Body of pancreas (tissue), 4 donors: ENCODE measurements around the gene MAML2. TPM values are rescaled to one million over a fixed set of nuclear protein-coding genes. Genes with fewer than 3 reads are reported as not detected.

Experiments
- ATAC-seq: fragments of 150-250 bp; one replicate; pipeline ENCODE4 v1.9.1; 2016
- DNase-seq, 4 donors: peaks; one replicate each; pipeline ENCODE4 v3.0.0-alpha.2; 2019
- H3K27ac ChIP-seq, 4 donors: fragments of 200-600 bp; sonication (generic); 1 replicate in 3 of 4; 2 replicates in 1 of 4; pipeline versions ENCODE4 v1.5.1 to v1.6.1; 2016 to 2019; ENCODE audit warnings: mild to moderate bottlenecking in 1 of 4, mixed read lengths in 1 of 4, moderate library complexity in 1 of 4
- H3K27me3 ChIP-seq, 2 donors: fragments of 200-600 bp; sonication (generic); one replicate each; pipeline ENCODE4 v1.6.0; 2016; ENCODE audit warnings: mild to moderate bottlenecking in 1 of 2
- H3K36me3 ChIP-seq, 2 donors: fragments of 200-600 bp; sonication (generic); replicated peaks in 1 of 2; 2 replicates each; pipeline ENCODE4 v1.5.1; 2016; ENCODE audit warnings: low read depth in 2 of 2; ENCODE audit not compliant: insufficient read depth in 1 of 2
- H3K4me1 ChIP-seq: fragments of 200-600 bp; sonication (generic); one replicate; pipeline ENCODE4 v1.6.0; 2016
- H3K4me3 ChIP-seq, 2 donors: fragments of 200-600 bp; sonication (generic); 1 replicate in 1 of 2; 2 replicates in 1 of 2; pipeline ENCODE4 v1.5.1; 2016 to 2019
- H3K9me3 ChIP-seq, 3 donors: fragments of 200-600 bp; sonication (generic); 1 replicate in 2 of 3; 2 replicates in 1 of 3; pipeline ENCODE4 v1.5.1; 2016
- CTCF ChIP-seq, 7 experiments: fragments of 450-650 bp in 4 of 7; fragments of 200-600 bp in 3 of 7; sonication (generic) in 3 of 7; IDR thresholded peaks; one replicate each; pipeline ENCODE4 v1.5.1; 2016 to 2019; ENCODE audit warnings: antibody characterized with exemption in 7 of 7
- POLR2A ChIP-seq, 3 donors: fragments of 450-650 bp; IDR thresholded peaks; one replicate each; pipeline ENCODE4 v1.6.1; 2016; ENCODE audit warnings: antibody characterized with exemption in 3 of 3, mild to moderate bottlenecking in 2 of 3
- WGBS, 2 donors: methylation state at CpG; one replicate each; pipeline ENCODE4 v1.1.5; 2017; 5-methylcytosine and 5-hydroxymethylcytosine counted together
- intact Hi-C: fragments of 100-400 bp; cut with DNase I; formaldehyde crosslinking; loops from one replicate; pipeline ENCODE4 v1.15.1; 2023
- total RNA-seq, 2 donors: library from RNA; depleted of rRNA; stranded (reverse); fragments of >200 nt; gene quantifications; one replicate each; pipeline ENCODE4 v1.1.0, GENCODE V29; 2016

Gene MAML2
- total RNA-seq, 2 donors from 2014 or later, result 7.9 to 9.9 TPM

GRCh38 chr11:96204366-96204659 lies 138.7 kb downstream of the MAML2 start:
- TF ChIP-seq POLR2A (IDR thresholded peaks at IDR 0.05), result no peak
- TF ChIP-seq CTCF (IDR thresholded peaks at IDR 0.05), result no peak
- Histone ChIP-seq H3K4me3 (no peak overlapping the region), H3K27ac (no peak overlapping the region), H3K36me3 (no peaks in the 10 kb centered on the region), H3K9me3 (no peaks in the 10 kb centered on the region), H3K27me3 (no peaks in the 10 kb centered on the region), H3K4me1 (peaks cover 22% of the 10 kb centered on the region)
- ATAC-seq (no peak), DNase-seq (no peak)
- intact Hi-C loops, result no loop called here

GRCh38 chr11:96203567-96204365 lies 139.2 kb downstream of the MAML2 start:
- H3K9me3 ChIP-seq, result no peaks in the 10 kb centered on the region
- no peak overlapping the region for H3K4me3 ChIP-seq
- ATAC-seq (no peak), DNase-seq (no peak)
- H3K36me3 ChIP-seq, result no peaks in the 10 kb centered on the region
- H3K27ac ChIP-seq, result no peak overlapping the region
- intact Hi-C loops, result no loop called here
- 84 to 91% methylated on average over 7 of the region's 7 CpGs for WGBS, 2 donors
- no peaks in the 10 kb centered on the region for H3K27me3 ChIP-seq
- TF ChIP-seq POLR2A (IDR thresholded peaks at IDR 0.05) (no peak), CTCF (IDR thresholded peaks at IDR 0.05) (no peak)
- H3K4me1 ChIP-seq, result peaks cover 22% of the 10 kb centered on the region

GRCh38 chr11:96200243-96200642 lies 142.8 kb downstream of the MAML2 start:
- Histone ChIP-seq H3K27me3 (no peaks in the 10 kb centered on the region), H3K4me3 (no peak overlapping the region), H3K27ac (peak overlapping the region in 2 of 4 donors; percentile 59 to 66), H3K4me1 (peaks cover 19% of the 10 kb centered on the region), H3K9me3 (no peaks in the 10 kb centered on the region), H3K36me3 (no peaks in the 10 kb centered on the region)
- peak; percentile 43 for ATAC-seq
- no peak for TF ChIP-seq CTCF (IDR thresholded peaks at IDR 0.05)
- TF ChIP-seq POLR2A (IDR thresholded peaks at IDR 0.05), result no peak
- no peak for DNase-seq
- intact Hi-C loops, result no loop called here

GRCh38 chr11:96199563-96200025 lies 143.4 kb downstream of the MAML2 start:
- intact Hi-C loops, result no loop called here
- Histone ChIP-seq H3K9me3 (no peaks in the 10 kb centered on the region), H3K4me3 (no peak overlapping the region), H3K27me3 (no peaks in the 10 kb centered on the region), H3K27ac (peak overlapping the region in 3 of 4 donors; percentile 3 to 66 (median 59)), H3K4me1 (peaks cover 19% of the 10 kb centered on the region), H3K36me3 (no peaks in the 10 kb centered on the region)
- ATAC-seq (peak; percentile 61), DNase-seq (no peak)
- WGBS, 2 donors, result 37 to 45% methylated on average over 10 of the region's 10 CpGs
- TF ChIP-seq POLR2A (IDR thresholded peaks at IDR 0.05) (no peak), CTCF (IDR thresholded peaks at IDR 0.05) (no peak)
